Amniotic epithelial cell (primary cell): ENCODE results near the gene CDPF1.
A peak's percentile ranks its signal among the peaks of the same experiment; 100 is the strongest.

Experiments used
- DNase-seq: peaks from one replicate; pipeline ENCODE4 v3.0.0-alpha.2; 2010; ENCODE audit warnings: low read depth

CDPF1 gene

GRCh38 chr22:46256358-46256958 is 6.4 kb upstream of the CDPF1 start:
- DNase-seq, result peak; percentile 91

- no peak for DNase-seq
Measured at GRCh38 chr22:46251816-46252380, 1.8 kb upstream of the CDPF1 start.

- DNase-seq, result no peak
Measured at GRCh38 chr22:46251266-46251665, 1.2 kb upstream of the CDPF1 start.

- no peak for DNase-seq
Measured at GRCh38 chr22:46250783-46251125, 661 bp upstream of the CDPF1 start.

GRCh38 chr22:46247443-46247975 is 2.6 kb downstream of the CDPF1 start:
- no peak for DNase-seq

- DNase-seq, result no peak
Measured at GRCh38 chr22:46246178-46246577, 3.9 kb downstream of the CDPF1 start.

- no peak for DNase-seq
Measured at GRCh38 chr22:46245511-46245910, 4.6 kb downstream of the CDPF1 start.

GRCh38 chr22:46244771-46245170 is 5.3 kb downstream of the CDPF1 start:
- no peak for DNase-seq

GRCh38 chr22:46242076-46242475 is 8.0 kb downstream of the CDPF1 start:
- DNase-seq, result no peak

GRCh38 chr22:46241396-46242007 is 8.6 kb downstream of the CDPF1 start:
- DNase-seq, result no peak

GRCh38 chr22:46240907-46241306 is 9.2 kb downstream of the CDPF1 start:
- no peak for DNase-seq

- DNase-seq, result no peak
Measured at GRCh38 chr22:46240506-46240905, 9.6 kb downstream of the CDPF1 start.

GRCh38 chr22:46240073-46240472 is 10.0 kb downstream of the CDPF1 start:
- no peak for DNase-seq

- DNase-seq, result no peak
Measured at GRCh38 chr22:46239261-46240048, 10.6 kb downstream of the CDPF1 start.

- no peak for DNase-seq
Measured at GRCh38 chr22:46238541-46238940, 11.6 kb downstream of the CDPF1 start.

- no peak for DNase-seq
Measured at GRCh38 chr22:46237453-46238124, 12.5 kb downstream of the CDPF1 start.

GRCh38 chr22:46234969-46235368 is 15.1 kb downstream of the CDPF1 start:
- DNase-seq, result no peak

- DNase-seq, result no peak
Measured at GRCh38 chr22:46233231-46233630, 16.9 kb downstream of the CDPF1 start.

- no peak for DNase-seq
Measured at GRCh38 chr22:46230262-46230901, 19.7 kb downstream of the CDPF1 start.

GRCh38 chr22:46229701-46230100 is 20.4 kb downstream of the CDPF1 start:
- DNase-seq, result peak; percentile 64

GRCh38 chr22:46226577-46226976 is 23.5 kb downstream of the CDPF1 start:
- DNase-seq, result no peak

- no peak for DNase-seq
Measured at GRCh38 chr22:46225631-46226030, 24.5 kb downstream of the CDPF1 start.
